Panc1 (cell line): ENCODE measurements around the gene SYT17. TPM values are rescaled to one million over a fixed set of nuclear protein-coding genes. Genes with fewer than 3 reads are reported as not detected.

Experiments used
- ATAC-seq: fragments of 200-7000 bp; cut with Tn5 transposase; 2 replicates; pipeline ENCODE4 v1.9.1; 2020; ENCODE audit warnings: mild to moderate bottlenecking, moderate library complexity
- BruUV-seq: library from RNA; stranded (reverse); fragments of 400-500 nt; replicated peaks from 2 replicates; lab custom pipeline; 2021; lab: Mats Ljungman, UMichigan
- CTCF ChIA-PET: fragments of 300-600 bp; sonication (Branson Sonifier 250); formaldehyde crosslinking; loops from one replicate; lab custom pipeline; 2022; ENCODE audit warnings: antibody characterized with exemption; lab: Charles Lee
- POLR2A ChIA-PET: fragments of 300-600 bp; sonication (Branson Sonifier 250); formaldehyde crosslinking; loops from one replicate; lab custom pipeline; 2022; ENCODE audit warnings: antibody characterized with exemption; lab: Charles Lee
- DNase-seq: peaks from one replicate; pipeline ENCODE4 v3.0.0-alpha.2; 2010; ENCODE audit warnings: low read depth, low spot score
- H3K27ac ChIP-seq: 2 replicates; pipeline ENCODE4 v1.5.1; 2011; ENCODE audit warnings: mild to moderate bottlenecking, low read length, inconsistent platforms
- H3K27me3 ChIP-seq: fragments of 200-500 bp; sonication (Bioruptor generic); 2 replicates; pipeline ENCODE4 v1.6.0; 2014; ENCODE audit warnings: low read length, inconsistent platforms; ENCODE audit not compliant: control insufficient read depth, insufficient read depth
- H3K36me3 ChIP-seq: fragments of 200-500 bp; sonication (Bioruptor generic); 2 replicates; pipeline ENCODE4 v1.5.1; 2014; ENCODE audit warnings: inconsistent platforms, mild to moderate bottlenecking, low read length, moderate library complexity; ENCODE audit not compliant: control insufficient read depth, insufficient read depth
- H3K4me1 ChIP-seq: 2 replicates; pipeline ENCODE4 v1.5.1; 2011; ENCODE audit warnings: inconsistent platforms, mild to moderate bottlenecking, low read length, moderate library complexity; ENCODE audit not compliant: control insufficient read depth, insufficient read depth
- H3K4me3 ChIP-seq, 2 experiments: 2 replicates each; pipeline ENCODE4 v1.5.1; 2011 to 2012; ENCODE audit warnings: low read depth in 2 of 2, low read length in 2 of 2, mild to moderate bottlenecking in 2 of 2, inconsistent platforms in 1 of 2, moderate library complexity in 1 of 2
- H3K9me3 ChIP-seq: fragments of 200-500 bp; sonication (Bioruptor generic); 2 replicates; pipeline ENCODE4 v1.5.1; 2014; ENCODE audit warnings: low read depth, mild to moderate bottlenecking, inconsistent platforms, low read length, moderate library complexity; ENCODE audit not compliant: control insufficient read depth, insufficient read depth
- POLR2AphosphoS5 ChIP-seq: IDR thresholded peaks from 2 replicates; pipeline ENCODE4 v1.6.1; 2012; ENCODE audit warnings: mild to moderate bottlenecking, low read depth, low read length, moderate library complexity
- REST ChIP-seq, 2 experiments: IDR thresholded peaks; 2 replicates each; pipeline ENCODE4 v1.6.1; 2011 to 2012; ENCODE audit warnings: low read depth in 2 of 2, control low read depth in 1 of 2, low read length in 1 of 2, mild to moderate bottlenecking in 1 of 2, moderate library complexity in 1 of 2; ENCODE audit not compliant: insufficient read depth in 1 of 2
- SIN3A ChIP-seq: IDR thresholded peaks from 2 replicates; pipeline ENCODE4 v1.6.1; 2012; ENCODE audit warnings: low read depth, mild to moderate bottlenecking, low read length, moderate library complexity, borderline replicate concordance; ENCODE audit not compliant: insufficient read depth
- TCF7L2 ChIP-seq: IDR thresholded peaks from 2 replicates; pipeline ENCODE4 v1.6.1; 2011; ENCODE audit warnings: mild to moderate bottlenecking, low read depth, low read length, inconsistent platforms
- in situ Hi-C: cut with HindIII; loops from 2 replicates; pipeline ENCODE4 v1.10.0; 2016; ENCODE audit warnings: low sequenced_read_pairs, low pct_unique_long_range_greater_than_20kb
- intact Hi-C: fragments of 100-400 bp; cut with micrococcal nuclease; formaldehyde crosslinking; loops from one replicate; pipeline ENCODE4 v1.10.0; 2022; ENCODE audit not compliant: unreplicated experiment
- total RNA-seq: library from RNA; stranded (reverse); gene quantifications from one replicate; pipeline ENCODE4 v1.2.1, GENCODE V29; 2021; ENCODE audit not compliant: unreplicated experiment
- TF ChIP-seq, protein P1 (sequence below): fragments of 450-650 bp; IDR thresholded peaks from 2 replicates; pipeline ENCODE4 v1.5.1; 2017; ENCODE audit warnings: mild to moderate bottlenecking

SYT17 gene
- total RNA-seq, 1 experiment from 2014 or later, result 5.4 TPM

DNA sequence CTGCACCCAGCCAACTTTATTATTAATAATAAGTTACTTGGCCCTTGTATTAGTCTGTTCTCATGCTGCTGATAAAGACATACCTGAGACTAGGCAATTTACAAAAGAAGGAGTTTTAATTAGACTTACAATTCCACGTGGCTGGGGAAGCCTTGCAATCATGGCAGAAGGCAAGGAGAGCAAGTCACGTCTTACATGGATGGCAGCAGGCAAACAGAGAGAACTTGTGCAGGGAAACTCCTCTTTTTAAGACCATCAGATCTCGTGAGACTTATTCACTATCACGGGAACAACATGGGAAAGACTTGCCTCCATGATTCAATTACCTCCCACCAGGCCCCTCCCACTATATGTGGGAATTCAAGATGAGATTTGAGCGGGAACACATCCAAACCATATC lies 47.7 kb downstream of the SYT17 start:
- Histone ChIP-seq H3K4me3 (no peak overlapping the region), H3K36me3 (no peaks in the 10 kb centered on the region), H3K27ac (no peak overlapping the region), H3K27me3 (no peaks in the 10 kb centered on the region), H3K4me1 (no peaks in the 10 kb centered on the region), H3K9me3 (no peaks in the 10 kb centered on the region)
- POLR2A ChIA-PET, result no interaction called here
- CTCF ChIA-PET, result no interaction called here
- in situ Hi-C loops, result no loop called here
- no peak for DNase-seq
- ATAC-seq, result no peak
- no peak for TF ChIP-seq SIN3A
- no peak for TF ChIP-seq POLR2AphosphoS5
- TF ChIP-seq TCF7L2, result no peak
- TF ChIP-seq, protein P1, sequence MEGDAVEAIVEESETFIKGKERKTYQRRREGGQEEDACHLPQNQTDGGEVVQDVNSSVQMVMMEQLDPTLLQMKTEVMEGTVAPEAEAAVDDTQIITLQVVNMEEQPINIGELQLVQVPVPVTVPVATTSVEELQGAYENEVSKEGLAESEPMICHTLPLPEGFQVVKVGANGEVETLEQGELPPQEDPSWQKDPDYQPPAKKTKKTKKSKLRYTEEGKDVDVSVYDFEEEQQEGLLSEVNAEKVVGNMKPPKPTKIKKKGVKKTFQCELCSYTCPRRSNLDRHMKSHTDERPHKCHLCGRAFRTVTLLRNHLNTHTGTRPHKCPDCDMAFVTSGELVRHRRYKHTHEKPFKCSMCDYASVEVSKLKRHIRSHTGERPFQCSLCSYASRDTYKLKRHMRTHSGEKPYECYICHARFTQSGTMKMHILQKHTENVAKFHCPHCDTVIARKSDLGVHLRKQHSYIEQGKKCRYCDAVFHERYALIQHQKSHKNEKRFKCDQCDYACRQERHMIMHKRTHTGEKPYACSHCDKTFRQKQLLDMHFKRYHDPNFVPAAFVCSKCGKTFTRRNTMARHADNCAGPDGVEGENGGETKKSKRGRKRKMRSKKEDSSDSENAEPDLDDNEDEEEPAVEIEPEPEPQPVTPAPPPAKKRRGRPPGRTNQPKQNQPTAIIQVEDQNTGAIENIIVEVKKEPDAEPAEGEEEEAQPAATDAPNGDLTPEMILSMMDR, result no peak
- TF ChIP-seq REST (IDR thresholded peaks at IDR 0.05; ENCODE audit: insufficient read depth in 1 of 2, low read depth in 2 of 2, low read length in 1 of 2), result no peak
- intact Hi-C loops, result no loop called here
- no TSS peak for BruUV-seq

- BruUV-seq, result no TSS peak
- POLR2A ChIA-PET, result no interaction called here
- H3K4me1 ChIP-seq, result no peaks in the 10 kb centered on the region
- H3K27me3 ChIP-seq, result no peaks in the 10 kb centered on the region
- in situ Hi-C loops, result no loop called here
- CTCF ChIA-PET, result no interaction called here
- intact Hi-C loops, result no loop called here
- DNase-seq (no peak), ATAC-seq (no peak)
- H3K4me3 ChIP-seq, result no peak overlapping the region
- no peaks in the 10 kb centered on the region for H3K36me3 ChIP-seq
- no peaks in the 10 kb centered on the region for H3K9me3 ChIP-seq
- no peak overlapping the region for H3K27ac ChIP-seq
- TF ChIP-seq SIN3A, result no peak
- TF ChIP-seq, protein P1, result no peak
- no peak for TF ChIP-seq REST (IDR thresholded peaks at IDR 0.05; ENCODE audit: insufficient read depth in 1 of 2, low read depth in 2 of 2, low read length in 1 of 2)
- no peak for TF ChIP-seq TCF7L2
- TF ChIP-seq POLR2AphosphoS5, result no peak
These were observed 50.5 kb downstream of the SYT17 start for GRCh38 chr16:19218581-19218980.
